Ovary (tissue), 9 donors: ENCODE results near the gene GKN2. TPM values are rescaled to one million over a fixed set of nuclear protein-coding genes. Genes with fewer than 3 reads are reported as not detected.

ENCODE experiments used
- DNase-seq, 5 donors: peaks; one replicate each; pipeline ENCODE4 v3.0.0-alpha.2; 2019 to 2020
- H3K27ac ChIP-seq, 2 donors: fragments of 200-600 bp; one replicate each; pipeline versions ENCODE4 v1.5.1 to v1.8.0; 2019 to 2022
- H3K27me3 ChIP-seq: fragments of 200-600 bp; one replicate; pipeline ENCODE4 v1.8.0; 2022
- H3K36me3 ChIP-seq: fragments of 200-600 bp; sonication (generic); one replicate; pipeline ENCODE4 v1.5.1; 2019
- H3K4me1 ChIP-seq: one replicate; pipeline ENCODE4 v1.8.1; 2013; ENCODE audit warnings: mild to moderate bottlenecking, moderate library complexity; ENCODE audit not compliant: insufficient read depth
- H3K4me3 ChIP-seq: fragments of 200-600 bp; sonication (generic); one replicate; pipeline ENCODE4 v1.5.1; 2017
- H3K9me3 ChIP-seq, 2 donors: fragments of 200-600 bp in 1 of 2; sonication (generic) in 1 of 2; one replicate each; pipeline versions ENCODE4 v1.5.1 to v1.8.1; 2013 to 2019; ENCODE audit warnings: mild to moderate bottlenecking in 1 of 2, moderate library complexity in 1 of 2
- CTCF ChIP-seq, 3 donors: fragments of 450-650 bp in 2 of 3; fragments of 200-600 bp in 1 of 3; IDR thresholded peaks; one replicate each; pipeline versions ENCODE4 v1.5.1 to v1.8.0; 2016 to 2022; ENCODE audit warnings: antibody characterized with exemption in 3 of 3, mild to moderate bottlenecking in 1 of 3
- EP300 ChIP-seq: sonication (generic); formaldehyde crosslinking; IDR thresholded peaks from one replicate; pipeline ENCODE4 v1.6.1; 2017; ENCODE audit warnings: antibody characterized with exemption
- POLR2A ChIP-seq: fragments of 450-650 bp; IDR thresholded peaks from one replicate; pipeline ENCODE4 v1.6.1; 2017; ENCODE audit warnings: antibody characterized with exemption, mild to moderate bottlenecking, moderate library complexity
- WGBS, 3 donors: extraction: QIAGEN DNeasy Blood & Tissue Kit in 1 of 3; methylation state at CpG; one replicate each; pipeline versions ENCODE4 v1.1.5 to v1.1.7; 2013 to 2017; 5-methylcytosine and 5-hydroxymethylcytosine counted together
- intact Hi-C, 4 donors: fragments of 100-400 bp; cut with DNase I; formaldehyde crosslinking; loops; one replicate each; pipeline versions ENCODE4 v1.11.0 to v1.15.1; 2022 to 2023
- polyA plus RNA-seq, 2 donors: library from polyadenylated mRNA; stranded (reverse); fragments of 200-250 nt in 1 of 2; fragments of 350-450 nt in 1 of 2; fragmentation: Illumina TruSeq in 1 of 2; extraction: RNeasy Lipid Tissue Mini Kit (QIAGEN cat#74804) in 1 of 2; gene quantifications; one replicate each; pipeline ENCODE4 v1.2.3, GENCODE V29; 2013 to 2014
- total RNA-seq, 7 donors: library from RNA; depleted of rRNA in 2 of 7; stranded (reverse); fragments of >200 nt in 2 of 7; fragmentation: NEBNext Ultra II Directional in 3 of 7; extraction: Animal tissue kit (Norgen Biotek cat#: 25700) in 3 of 7; gene quantifications; one replicate each; pipeline versions ENCODE4 v1.1.0 to v1.2.4, GENCODE V29; 2016 to 2023
- donor health status: DM: no; HTN: no; CAD: no; lungs with moderate emphysema.
- donor health status: DM: no; HTN: no; CAD: no.
- donor health status: Bipolar disorder and iron deficiency.
- donor health status: DM: yes; HTN: yes; CAD: no.
- donor health status: DM: no; HTN: no; CAD: no.
- donor health status: DM: yes; HTN: yes; CAD: no.

GKN2 gene
- total and polyA plus RNA-seq, 9 donors: 0.77 TPM; not detected in 8

- 94 to 96% (median 95%) methylated on average over 5 of the region's 5 CpGs for WGBS, 3 donors
- Histone ChIP-seq H3K27me3 (no peaks in the 10 kb centered on the region), H3K9me3 (no peaks in the 10 kb centered on the region), H3K27ac (no peak overlapping the region), H3K4me3 (no peak overlapping the region), H3K4me1 (peaks cover 3% of the 10 kb centered on the region), H3K36me3 (no peaks in the 10 kb centered on the region)
- TF ChIP-seq EP300 (no peak), POLR2A (no peak), CTCF (IDR thresholded peaks at IDR 0.05) (no peak)
- no peak for DNase-seq
- intact Hi-C loops: loop anchor here in 1 of 4 donors (10.0 kb wide), 2 partner anchors 83 to 163 kb away; no protein-coding TSS in a partner anchor
Observed at GRCh38 chr2:68907232-68907919, 45.3 kb downstream of the GKN2 start.

- Histone ChIP-seq H3K36me3 (no peaks in the 10 kb centered on the region), H3K4me1 (peaks cover 3% of the 10 kb centered on the region), H3K4me3 (no peak overlapping the region), H3K27ac (no peak overlapping the region), H3K27me3 (no peaks in the 10 kb centered on the region), H3K9me3 (no peaks in the 10 kb centered on the region)
- TF ChIP-seq CTCF (IDR thresholded peaks at IDR 0.05) (no peak), EP300 (no peak), POLR2A (no peak)
- DNase-seq: no peak
- intact Hi-C loops: loop anchor here in 1 of 4 donors (10.0 kb wide), 2 partner anchors 82 to 162 kb away; no protein-coding TSS in a partner anchor
- 90 to 92% (median 91%) methylated on average over 3 of the region's 3 CpGs for WGBS, 3 donors
Observed at GRCh38 chr2:68906716-68907115, 46.0 kb downstream of the GKN2 start.

GRCh38 chr2:68905116-68905515 is 47.6 kb downstream of the GKN2 start:
- Histone ChIP-seq H3K27ac (no peak overlapping the region), H3K4me3 (no peak overlapping the region), H3K9me3 (no peaks in the 10 kb centered on the region), H3K27me3 (no peaks in the 10 kb centered on the region), H3K4me1 (peaks cover 3% of the 10 kb centered on the region), H3K36me3 (no peaks in the 10 kb centered on the region)
- intact Hi-C loops: loop anchor here in 1 of 4 donors (10.0 kb wide), 2 partner anchors 80 to 160 kb away; no protein-coding TSS in a partner anchor
- TF ChIP-seq EP300 (no peak), CTCF (IDR thresholded peaks at IDR 0.05) (no peak), POLR2A (no peak)
- DNase-seq: no peak
- WGBS, 3 donors: 91 to 93% (median 92%) methylated on average over 2 of the region's 2 CpGs

GRCh38 chr2:68901561-68901960 is 51.1 kb downstream of the GKN2 start:
- intact Hi-C loops: loop anchor here in 1 of 4 donors (10.0 kb wide), 2 partner anchors 77 to 157 kb away; no protein-coding TSS in a partner anchor
- no peaks in the 10 kb centered on the region for H3K9me3 ChIP-seq
- DNase-seq: no peak
- 95 to 100% (median 99%) methylated on average over 1 of the region's 1 CpG for WGBS, 3 donors
- no peak for TF ChIP-seq EP300
- TF ChIP-seq CTCF (IDR thresholded peaks at IDR 0.05): no peak
- no peak for TF ChIP-seq POLR2A
- H3K36me3 ChIP-seq: no peaks in the 10 kb centered on the region
- no peaks in the 10 kb centered on the region for H3K27me3 ChIP-seq
- no peaks in the 10 kb centered on the region for H3K4me1 ChIP-seq
- no peak overlapping the region for H3K4me3 ChIP-seq
- no peak overlapping the region for H3K27ac ChIP-seq
